Tibial nerve (tissue), 3 donors: Measurements from ENCODE around the gene KLC3.

Experiments used
- POLR2A ChIP-seq, 2 donors: fragments of 450-650 bp; IDR thresholded peaks; one replicate each; pipeline ENCODE4 v1.6.1; 2017; ENCODE audit warnings: antibody characterized with exemption in 2 of 2, mild to moderate bottlenecking in 2 of 2, moderate library complexity in 2 of 2
- TF ChIP-seq, protein P1 (sequence below), 5 experiments: fragments of 200-600 bp in 3 of 5; fragments of 450-650 bp in 2 of 5; sonication (generic) in 3 of 5; IDR thresholded peaks; one replicate each; pipeline ENCODE4 v1.5.1; 2016 to 2019; ENCODE audit warnings: antibody characterized with exemption in 5 of 5, mild to moderate bottlenecking in 3 of 5, moderate library complexity in 2 of 5

GRCh38 chr19:45356760-45357444 lies 16.4 kb downstream of the KLC3 start:
- no peak for TF ChIP-seq POLR2A (IDR thresholded peaks at IDR 0.05)
- TF ChIP-seq, protein P1, sequence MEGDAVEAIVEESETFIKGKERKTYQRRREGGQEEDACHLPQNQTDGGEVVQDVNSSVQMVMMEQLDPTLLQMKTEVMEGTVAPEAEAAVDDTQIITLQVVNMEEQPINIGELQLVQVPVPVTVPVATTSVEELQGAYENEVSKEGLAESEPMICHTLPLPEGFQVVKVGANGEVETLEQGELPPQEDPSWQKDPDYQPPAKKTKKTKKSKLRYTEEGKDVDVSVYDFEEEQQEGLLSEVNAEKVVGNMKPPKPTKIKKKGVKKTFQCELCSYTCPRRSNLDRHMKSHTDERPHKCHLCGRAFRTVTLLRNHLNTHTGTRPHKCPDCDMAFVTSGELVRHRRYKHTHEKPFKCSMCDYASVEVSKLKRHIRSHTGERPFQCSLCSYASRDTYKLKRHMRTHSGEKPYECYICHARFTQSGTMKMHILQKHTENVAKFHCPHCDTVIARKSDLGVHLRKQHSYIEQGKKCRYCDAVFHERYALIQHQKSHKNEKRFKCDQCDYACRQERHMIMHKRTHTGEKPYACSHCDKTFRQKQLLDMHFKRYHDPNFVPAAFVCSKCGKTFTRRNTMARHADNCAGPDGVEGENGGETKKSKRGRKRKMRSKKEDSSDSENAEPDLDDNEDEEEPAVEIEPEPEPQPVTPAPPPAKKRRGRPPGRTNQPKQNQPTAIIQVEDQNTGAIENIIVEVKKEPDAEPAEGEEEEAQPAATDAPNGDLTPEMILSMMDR (IDR thresholded peaks at IDR 0.05) = no peak
